ENCODE measurements around the gene PIP5K1B. TPM values are rescaled to one million over a fixed set of nuclear protein-coding genes. Genes with fewer than 3 reads are reported as not detected.

Gene PIP5K1B
- total RNA-seq, 1 experiment from 2014 or later = not detected

DNA sequence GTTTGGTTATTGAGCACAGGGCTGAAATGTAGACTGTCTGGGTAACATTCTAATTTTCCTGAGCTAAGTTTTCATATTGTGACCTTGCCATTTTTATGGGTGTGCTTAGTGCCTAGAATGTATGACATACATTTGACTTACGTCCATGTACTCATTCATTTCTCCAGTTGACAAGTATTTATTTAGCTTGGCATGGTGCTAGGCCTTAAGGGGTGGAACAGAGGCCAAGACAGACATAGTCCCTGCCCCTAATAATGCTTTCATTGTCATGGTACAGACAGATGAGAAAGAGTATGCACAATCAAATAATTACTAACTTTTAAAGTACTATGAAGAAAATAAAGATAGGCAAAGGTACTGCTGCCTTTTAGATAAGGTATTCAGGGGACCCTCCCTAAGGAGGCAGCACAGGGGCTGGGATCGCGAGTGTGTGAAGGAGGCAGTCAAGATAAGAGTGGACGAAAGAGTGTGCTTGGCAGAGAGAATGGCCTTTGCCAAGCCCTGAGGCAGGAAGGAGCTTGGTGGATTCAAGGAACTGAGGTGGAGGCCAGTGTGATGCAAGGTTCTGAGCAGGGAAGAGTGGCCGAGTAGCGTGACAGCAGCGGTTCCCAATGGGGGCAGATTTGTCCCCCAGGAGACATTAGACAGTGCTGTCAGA lies 128.0 kb downstream of the PIP5K1B start:
- intact Hi-C loops (cut with micrococcal nuclease; ENCODE audit: unreplicated experiment) = no loop called here
- Histone ChIP-seq H3K27ac (ENCODE audit: low read length) (no peak overlapping the region), H3K4me1 (ENCODE audit: control insufficient read depth, insufficient read depth, low read length) (no peaks in the 10 kb centered on the region), H3K27me3 (ENCODE audit: control insufficient read depth, insufficient read depth, low read length) (no peaks in the 10 kb centered on the region), H3K4me3 (ENCODE audit: low read depth in 2 of 2, low read length in 2 of 2) (no peak overlapping the region), H3K36me3 (ENCODE audit: control insufficient read depth, insufficient read depth, low read length) (no peaks in the 10 kb centered on the region), H3K9me3 (ENCODE audit: control insufficient read depth, insufficient read depth, low read depth, low read length) (no peaks in the 10 kb centered on the region)
- in situ Hi-C loops (cut with HindIII; ENCODE audit: low pct_unique_long_range_greater_than_20kb, low sequenced_read_pairs) = no loop called here
- ChIA-PET POLR2A (no interaction called here), CTCF (no interaction called here)
- no peak for TF ChIP-seq POLR2AphosphoS5 (IDR thresholded peaks at IDR 0.05; ENCODE audit: low read depth, low read length)
- no peak for TF ChIP-seq TCF7L2 (IDR thresholded peaks at IDR 0.05; ENCODE audit: low read depth, low read length)
- no peak for TF ChIP-seq SIN3A (IDR thresholded peaks at IDR 0.05; ENCODE audit: borderline replicate concordance, insufficient read depth, low read depth, low read length)
- TF ChIP-seq, protein P1, sequence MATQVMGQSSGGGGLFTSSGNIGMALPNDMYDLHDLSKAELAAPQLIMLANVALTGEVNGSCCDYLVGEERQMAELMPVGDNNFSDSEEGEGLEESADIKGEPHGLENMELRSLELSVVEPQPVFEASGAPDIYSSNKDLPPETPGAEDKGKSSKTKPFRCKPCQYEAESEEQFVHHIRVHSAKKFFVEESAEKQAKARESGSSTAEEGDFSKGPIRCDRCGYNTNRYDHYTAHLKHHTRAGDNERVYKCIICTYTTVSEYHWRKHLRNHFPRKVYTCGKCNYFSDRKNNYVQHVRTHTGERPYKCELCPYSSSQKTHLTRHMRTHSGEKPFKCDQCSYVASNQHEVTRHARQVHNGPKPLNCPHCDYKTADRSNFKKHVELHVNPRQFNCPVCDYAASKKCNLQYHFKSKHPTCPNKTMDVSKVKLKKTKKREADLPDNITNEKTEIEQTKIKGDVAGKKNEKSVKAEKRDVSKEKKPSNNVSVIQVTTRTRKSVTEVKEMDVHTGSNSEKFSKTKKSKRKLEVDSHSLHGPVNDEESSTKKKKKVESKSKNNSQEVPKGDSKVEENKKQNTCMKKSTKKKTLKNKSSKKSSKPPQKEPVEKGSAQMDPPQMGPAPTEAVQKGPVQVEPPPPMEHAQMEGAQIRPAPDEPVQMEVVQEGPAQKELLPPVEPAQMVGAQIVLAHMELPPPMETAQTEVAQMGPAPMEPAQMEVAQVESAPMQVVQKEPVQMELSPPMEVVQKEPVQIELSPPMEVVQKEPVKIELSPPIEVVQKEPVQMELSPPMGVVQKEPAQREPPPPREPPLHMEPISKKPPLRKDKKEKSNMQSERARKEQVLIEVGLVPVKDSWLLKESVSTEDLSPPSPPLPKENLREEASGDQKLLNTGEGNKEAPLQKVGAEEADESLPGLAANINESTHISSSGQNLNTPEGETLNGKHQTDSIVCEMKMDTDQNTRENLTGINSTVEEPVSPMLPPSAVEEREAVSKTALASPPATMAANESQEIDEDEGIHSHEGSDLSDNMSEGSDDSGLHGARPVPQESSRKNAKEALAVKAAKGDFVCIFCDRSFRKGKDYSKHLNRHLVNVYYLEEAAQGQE (IDR thresholded peaks at IDR 0.05; ENCODE audit: insufficient read depth in 1 of 2, low read depth in 2 of 2, low read length in 1 of 2) = no peak
- TF ChIP-seq, protein P2, sequence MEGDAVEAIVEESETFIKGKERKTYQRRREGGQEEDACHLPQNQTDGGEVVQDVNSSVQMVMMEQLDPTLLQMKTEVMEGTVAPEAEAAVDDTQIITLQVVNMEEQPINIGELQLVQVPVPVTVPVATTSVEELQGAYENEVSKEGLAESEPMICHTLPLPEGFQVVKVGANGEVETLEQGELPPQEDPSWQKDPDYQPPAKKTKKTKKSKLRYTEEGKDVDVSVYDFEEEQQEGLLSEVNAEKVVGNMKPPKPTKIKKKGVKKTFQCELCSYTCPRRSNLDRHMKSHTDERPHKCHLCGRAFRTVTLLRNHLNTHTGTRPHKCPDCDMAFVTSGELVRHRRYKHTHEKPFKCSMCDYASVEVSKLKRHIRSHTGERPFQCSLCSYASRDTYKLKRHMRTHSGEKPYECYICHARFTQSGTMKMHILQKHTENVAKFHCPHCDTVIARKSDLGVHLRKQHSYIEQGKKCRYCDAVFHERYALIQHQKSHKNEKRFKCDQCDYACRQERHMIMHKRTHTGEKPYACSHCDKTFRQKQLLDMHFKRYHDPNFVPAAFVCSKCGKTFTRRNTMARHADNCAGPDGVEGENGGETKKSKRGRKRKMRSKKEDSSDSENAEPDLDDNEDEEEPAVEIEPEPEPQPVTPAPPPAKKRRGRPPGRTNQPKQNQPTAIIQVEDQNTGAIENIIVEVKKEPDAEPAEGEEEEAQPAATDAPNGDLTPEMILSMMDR (IDR thresholded peaks at IDR 0.05) = no peak
- BruUV-seq (replicated peaks) = no TSS peak
- no peak for DNase-seq (ENCODE audit: low read depth, low spot score)
- ATAC-seq = no peak

DNA sequence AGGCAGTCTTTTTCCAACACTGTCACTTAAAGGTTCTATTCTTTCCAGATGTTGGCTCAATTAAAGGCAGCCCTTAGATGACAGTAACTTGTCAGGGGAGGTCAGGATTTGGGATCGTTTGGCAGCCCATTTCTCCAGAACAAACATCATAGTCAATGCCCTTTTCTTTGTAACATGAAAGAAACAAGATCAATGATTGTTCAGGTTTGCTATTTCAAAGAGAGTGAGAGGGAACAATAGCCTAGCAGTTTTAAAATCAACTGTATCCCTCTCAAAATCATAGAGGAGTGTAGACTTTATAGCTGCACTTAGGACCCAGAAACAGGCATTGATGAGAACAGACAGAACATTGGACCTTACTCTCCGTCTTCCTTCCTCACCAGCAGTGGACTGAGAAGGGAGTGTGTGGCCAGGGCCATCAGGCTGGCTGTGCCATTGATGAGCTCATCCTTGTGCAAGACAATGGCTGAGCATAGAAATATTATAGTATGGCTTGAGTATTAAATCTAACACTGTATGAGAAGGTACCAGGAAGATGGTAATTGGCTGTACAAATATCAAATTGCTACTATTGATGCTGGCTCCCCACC lies 130.0 kb downstream of the PIP5K1B start:
- CTCF ChIA-PET = no interaction called here
- H3K27me3 ChIP-seq (ENCODE audit: control insufficient read depth, insufficient read depth, low read length) = no peaks in the 10 kb centered on the region
- no peaks in the 10 kb centered on the region for H3K4me1 ChIP-seq (ENCODE audit: control insufficient read depth, insufficient read depth, low read length)
- POLR2A ChIA-PET = no interaction called here
- no peaks in the 10 kb centered on the region for H3K9me3 ChIP-seq (ENCODE audit: control insufficient read depth, insufficient read depth, low read depth, low read length)
- no TSS peak for BruUV-seq (replicated peaks)
- no peak overlapping the region for H3K4me3 ChIP-seq (ENCODE audit: low read depth in 2 of 2, low read length in 2 of 2)
- in situ Hi-C loops (cut with HindIII; ENCODE audit: low pct_unique_long_range_greater_than_20kb, low sequenced_read_pairs) = no loop called here
- H3K27ac ChIP-seq (ENCODE audit: low read length) = no peak overlapping the region
- intact Hi-C loops (cut with micrococcal nuclease; ENCODE audit: unreplicated experiment) = no loop called here
- H3K36me3 ChIP-seq (ENCODE audit: control insufficient read depth, insufficient read depth, low read length) = no peaks in the 10 kb centered on the region
- TF ChIP-seq SIN3A (IDR thresholded peaks at IDR 0.05; ENCODE audit: borderline replicate concordance, insufficient read depth, low read depth, low read length) (no peak), POLR2AphosphoS5 (IDR thresholded peaks at IDR 0.05; ENCODE audit: low read depth, low read length) (no peak), TCF7L2 (IDR thresholded peaks at IDR 0.05; ENCODE audit: low read depth, low read length) (no peak)
- TF ChIP-seq, protein P1 (IDR thresholded peaks at IDR 0.05; ENCODE audit: insufficient read depth in 1 of 2, low read depth in 2 of 2, low read length in 1 of 2) = no peak
- TF ChIP-seq, protein P2 (IDR thresholded peaks at IDR 0.05) = no peak
- ATAC-seq (no peak), DNase-seq (ENCODE audit: low read depth, low spot score) (no peak)
